ENCODE measurements around the gene PRDM1. TPM values are rescaled to one million over a fixed set of nuclear protein-coding genes. Genes with fewer than 3 reads are reported as not detected.

The PRDM1 gene
- 1.8 TPM for total RNA-seq
- 4.0 TPM for polyA plus RNA-seq
- long read RNA-seq, donor 1: 0 reads
- long read RNA-seq, donor 2: 0 reads
- long read RNA-seq, donor 3: 0 reads
- long read RNA-seq, donor 4: 0 reads
- long read RNA-seq, donor 5: 0 reads
- long read RNA-seq, donor 6, full-length matches to known transcripts: 1 of 1 reads
- long read RNA-seq, donor 6, partial matches to known transcripts: 0 of 1 reads
- long read RNA-seq, donor 6, other reads (novel, unspliced or antisense): 0 of 1 reads
- long read RNA-seq, donor 7: 0 reads
- long read RNA-seq, donor 8: 0 reads
- long read RNA-seq, donor 9: 0 reads
- long read RNA-seq, donor 10: 0 reads

DNA sequence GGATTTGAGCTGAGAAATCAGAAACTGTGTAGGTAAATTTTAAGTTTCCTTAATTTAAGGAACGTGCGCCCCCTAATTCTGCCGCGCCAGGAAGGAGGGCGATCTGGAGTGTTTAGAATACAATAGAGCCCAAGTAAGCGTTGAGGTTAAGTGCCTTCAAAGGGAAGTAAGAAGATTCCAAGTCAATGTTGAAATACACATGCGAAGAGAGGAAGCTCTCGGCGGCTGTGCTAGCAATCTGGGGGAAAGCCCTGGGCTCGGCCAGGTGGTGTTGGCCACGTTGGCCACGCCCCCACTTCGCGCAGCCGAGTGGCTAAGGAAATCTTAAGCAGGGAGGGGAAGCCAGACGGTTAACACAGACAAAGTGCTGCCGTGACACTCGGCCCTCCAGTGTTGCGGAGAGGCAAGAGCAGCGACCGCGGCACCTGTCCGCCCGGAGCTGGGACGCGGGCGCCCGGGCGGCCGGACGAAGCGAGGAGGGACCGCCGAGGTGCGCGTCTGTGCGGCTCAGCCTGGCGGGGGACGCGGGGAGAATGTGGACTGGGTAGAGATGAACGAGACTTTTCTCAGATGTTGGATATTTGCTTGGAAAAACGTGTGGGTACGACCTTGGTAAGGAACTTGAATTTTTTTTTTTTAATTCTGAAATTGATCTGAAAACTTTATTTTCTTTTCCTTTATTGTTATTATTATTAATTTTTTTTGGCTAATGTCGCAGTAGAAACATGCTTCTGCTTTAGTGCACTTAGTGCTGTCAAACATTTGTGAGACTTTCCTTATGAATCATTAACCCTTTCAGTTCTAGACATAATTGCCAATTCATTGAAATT, at the start of gene PRDM1:
Gene PRDM1, plus strand, starts transcription at position 353 of the 830 bp plus-strand sequence. Its CDS starts 218 bp downstream, at position 571.
- H3K4me1 ChIP-seq (ENCODE audit: control insufficient read depth in 2 of 2, insufficient read depth in 2 of 2, low read length in 2 of 2): peaks cover 12 to 28% of the 10 kb centered on the region in 2 donors
- no peaks in the 10 kb centered on the region for H3K9me3 ChIP-seq (ENCODE audit: control insufficient read depth in 2 of 2, insufficient read depth in 1 of 2, low read length in 1 of 2)
- peak within 1 kb of the TSS in 1 of 2 donors; percentile 49 for H3K27ac ChIP-seq (ENCODE audit: low read depth in 1 of 2, low read length in 1 of 2)
- WGBS: under 1% methylated on average over 44 of the region's 44 CpGs
- H3K36me3 ChIP-seq (ENCODE audit: control insufficient read depth in 2 of 2, insufficient read depth in 2 of 2, low read length in 1 of 2): no peaks in the 10 kb centered on the region
- DNase-seq (ENCODE audit: low read depth in 6 of 9, low spot score in 9 of 9): peak in 6 of 9 donors; percentile 28 to 79 (median 60)
- H3K4me3 ChIP-seq (ENCODE audit: low read length in 2 of 2): peak within 1 kb of the TSS in 1 of 2 donors; percentile 35
- peaks cover 49 to 64% of the 10 kb centered on the region in 2 donors for H3K27me3 ChIP-seq (ENCODE audit: control insufficient read depth in 2 of 2, insufficient read depth in 1 of 2, low read length in 1 of 2)

DNA sequence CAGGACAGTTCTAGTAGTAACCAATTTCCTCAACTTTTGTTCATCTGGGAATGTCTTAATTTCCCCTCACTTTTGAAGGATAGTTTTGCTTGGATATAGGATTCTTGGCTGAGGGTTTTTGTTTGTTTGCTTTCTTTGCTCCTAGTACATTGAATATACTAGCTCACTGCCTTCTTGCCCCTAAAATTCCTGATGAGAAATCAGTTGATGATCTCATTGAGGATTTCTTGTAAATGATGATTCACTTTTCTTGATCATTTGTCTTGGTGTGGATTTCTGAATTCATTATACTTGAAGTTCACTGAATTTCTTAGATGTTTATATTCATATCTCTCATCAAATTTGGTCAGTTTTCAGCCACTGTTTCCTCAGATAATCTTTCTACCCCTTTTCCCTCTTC, 49.1 kb upstream of the PRDM1 start:
- H3K9me3 ChIP-seq (ENCODE audit: control insufficient read depth in 2 of 2, insufficient read depth in 1 of 2, low read length in 1 of 2): peaks cover 0 to 6% of the 10 kb centered on the region in 2 donors
- H3K27me3 ChIP-seq (ENCODE audit: control insufficient read depth in 2 of 2, insufficient read depth in 1 of 2, low read length in 1 of 2): no peaks in the 10 kb centered on the region
- H3K4me1 ChIP-seq (ENCODE audit: control insufficient read depth in 2 of 2, insufficient read depth in 2 of 2, low read length in 2 of 2): no peaks in the 10 kb centered on the region
- H3K4me3 ChIP-seq (ENCODE audit: low read length in 2 of 2): no peak overlapping the region
- no peaks in the 10 kb centered on the region for H3K36me3 ChIP-seq (ENCODE audit: control insufficient read depth in 2 of 2, insufficient read depth in 2 of 2, low read length in 1 of 2)
- no peak overlapping the region for H3K27ac ChIP-seq (ENCODE audit: low read depth in 1 of 2, low read length in 1 of 2)
- DNase-seq (ENCODE audit: low read depth in 6 of 9, low spot score in 9 of 9): no peak

- Histone ChIP-seq H3K4me3 (ENCODE audit: low read length in 2 of 2) (no peak overlapping the region), H3K27ac (ENCODE audit: low read depth in 1 of 2, low read length in 1 of 2) (no peak overlapping the region), H3K9me3 (ENCODE audit: control insufficient read depth in 2 of 2, insufficient read depth in 1 of 2, low read length in 1 of 2) (peaks cover 0 to 6% of the 10 kb centered on the region in 2 donors), H3K27me3 (ENCODE audit: control insufficient read depth in 2 of 2, insufficient read depth in 1 of 2, low read length in 1 of 2) (no peaks in the 10 kb centered on the region), H3K36me3 (ENCODE audit: control insufficient read depth in 2 of 2, insufficient read depth in 2 of 2, low read length in 1 of 2) (no peaks in the 10 kb centered on the region), H3K4me1 (ENCODE audit: control insufficient read depth in 2 of 2, insufficient read depth in 2 of 2, low read length in 2 of 2) (no peaks in the 10 kb centered on the region)
- DNase-seq (ENCODE audit: low read depth in 6 of 9, low spot score in 9 of 9): no peak
- WGBS: 90% methylated on average over 6 of the region's 6 CpGs
Observed at GRCh38 chr6:106039897-106040592, 46.1 kb upstream of the PRDM1 start.

- no peak overlapping the region for H3K27ac ChIP-seq (ENCODE audit: low read depth in 1 of 2, low read length in 1 of 2)
- H3K9me3 ChIP-seq (ENCODE audit: control insufficient read depth in 2 of 2, insufficient read depth in 1 of 2, low read length in 1 of 2): no peaks in the 10 kb centered on the region
- peaks cover 0 to 2% of the 10 kb centered on the region in 2 donors for H3K4me1 ChIP-seq (ENCODE audit: control insufficient read depth in 2 of 2, insufficient read depth in 2 of 2, low read length in 2 of 2)
- H3K27me3 ChIP-seq (ENCODE audit: control insufficient read depth in 2 of 2, insufficient read depth in 1 of 2, low read length in 1 of 2): no peaks in the 10 kb centered on the region
- no peak for DNase-seq (ENCODE audit: low read depth in 6 of 9, low spot score in 9 of 9)
- H3K36me3 ChIP-seq (ENCODE audit: control insufficient read depth in 2 of 2, insufficient read depth in 2 of 2, low read length in 1 of 2): no peaks in the 10 kb centered on the region
- no peak overlapping the region for H3K4me3 ChIP-seq (ENCODE audit: low read length in 2 of 2)
- WGBS: 98% methylated on average over 1 of the region's 1 CpG
Observed at GRCh38 chr6:106044151-106044550, 42.0 kb upstream of the PRDM1 start.

GRCh38 chr6:106045077-106045476, 41.1 kb upstream of the PRDM1 start:
- Histone ChIP-seq H3K36me3 (ENCODE audit: control insufficient read depth in 2 of 2, insufficient read depth in 2 of 2, low read length in 1 of 2) (no peaks in the 10 kb centered on the region), H3K4me1 (ENCODE audit: control insufficient read depth in 2 of 2, insufficient read depth in 2 of 2, low read length in 2 of 2) (peaks cover 0 to 2% of the 10 kb centered on the region in 2 donors), H3K4me3 (ENCODE audit: low read length in 2 of 2) (no peak overlapping the region), H3K27me3 (ENCODE audit: control insufficient read depth in 2 of 2, insufficient read depth in 1 of 2, low read length in 1 of 2) (no peaks in the 10 kb centered on the region), H3K27ac (ENCODE audit: low read depth in 1 of 2, low read length in 1 of 2) (no peak overlapping the region), H3K9me3 (ENCODE audit: control insufficient read depth in 2 of 2, insufficient read depth in 1 of 2, low read length in 1 of 2) (no peaks in the 10 kb centered on the region)
- WGBS: 98% methylated on average over 2 of the region's 2 CpGs
- DNase-seq (ENCODE audit: low read depth in 6 of 9, low spot score in 9 of 9): no peak

GRCh38 chr6:106046116-106046853, 39.9 kb upstream of the PRDM1 start:
- peaks cover 0 to 2% of the 10 kb centered on the region in 2 donors for H3K4me1 ChIP-seq (ENCODE audit: control insufficient read depth in 2 of 2, insufficient read depth in 2 of 2, low read length in 2 of 2)
- H3K36me3 ChIP-seq (ENCODE audit: control insufficient read depth in 2 of 2, insufficient read depth in 2 of 2, low read length in 1 of 2): no peaks in the 10 kb centered on the region
- no peak for DNase-seq (ENCODE audit: low read depth in 6 of 9, low spot score in 9 of 9)
- 88% methylated on average over 10 of the region's 10 CpGs for WGBS
- no peaks in the 10 kb centered on the region for H3K9me3 ChIP-seq (ENCODE audit: control insufficient read depth in 2 of 2, insufficient read depth in 1 of 2, low read length in 1 of 2)
- no peaks in the 10 kb centered on the region for H3K27me3 ChIP-seq (ENCODE audit: control insufficient read depth in 2 of 2, insufficient read depth in 1 of 2, low read length in 1 of 2)
- H3K4me3 ChIP-seq (ENCODE audit: low read length in 2 of 2): no peak overlapping the region
- H3K27ac ChIP-seq (ENCODE audit: low read depth in 1 of 2, low read length in 1 of 2): no peak overlapping the region

DNA sequence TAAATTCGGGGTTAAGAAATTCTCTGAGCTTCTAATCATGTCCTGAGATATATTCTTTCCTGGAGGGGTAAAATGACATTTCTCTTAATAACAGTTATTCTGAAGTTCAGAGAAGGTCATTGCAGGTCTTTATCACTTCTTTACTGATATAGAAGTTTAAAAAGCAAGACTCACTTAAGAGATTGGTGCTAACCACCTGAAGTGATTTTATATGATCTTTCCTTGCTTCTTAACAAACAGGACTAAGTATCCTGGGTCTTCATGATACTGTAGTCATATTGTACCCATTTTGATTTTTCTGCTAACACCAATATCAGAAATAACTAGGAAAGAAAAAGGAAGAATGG, 39.3 kb upstream of the PRDM1 start:
- Histone ChIP-seq H3K9me3 (ENCODE audit: control insufficient read depth in 2 of 2, insufficient read depth in 1 of 2, low read length in 1 of 2) (no peaks in the 10 kb centered on the region), H3K36me3 (ENCODE audit: control insufficient read depth in 2 of 2, insufficient read depth in 2 of 2, low read length in 1 of 2) (no peaks in the 10 kb centered on the region), H3K4me1 (ENCODE audit: control insufficient read depth in 2 of 2, insufficient read depth in 2 of 2, low read length in 2 of 2) (peaks cover 0 to 2% of the 10 kb centered on the region in 2 donors), H3K4me3 (ENCODE audit: low read length in 2 of 2) (no peak overlapping the region), H3K27me3 (ENCODE audit: control insufficient read depth in 2 of 2, insufficient read depth in 1 of 2, low read length in 1 of 2) (no peaks in the 10 kb centered on the region), H3K27ac (ENCODE audit: low read depth in 1 of 2, low read length in 1 of 2) (no peak overlapping the region)
- WGBS: 94% methylated on average over 1 of the region's 1 CpG
- DNase-seq (ENCODE audit: low read depth in 6 of 9, low spot score in 9 of 9): no peak

- no peak for DNase-seq (ENCODE audit: low read depth in 6 of 9, low spot score in 9 of 9)
- Histone ChIP-seq H3K4me1 (ENCODE audit: control insufficient read depth in 2 of 2, insufficient read depth in 2 of 2, low read length in 2 of 2) (peaks cover 0 to 2% of the 10 kb centered on the region in 2 donors), H3K27me3 (ENCODE audit: control insufficient read depth in 2 of 2, insufficient read depth in 1 of 2, low read length in 1 of 2) (no peaks in the 10 kb centered on the region), H3K36me3 (ENCODE audit: control insufficient read depth in 2 of 2, insufficient read depth in 2 of 2, low read length in 1 of 2) (no peaks in the 10 kb centered on the region), H3K27ac (ENCODE audit: low read depth in 1 of 2, low read length in 1 of 2) (no peak overlapping the region), H3K9me3 (ENCODE audit: control insufficient read depth in 2 of 2, insufficient read depth in 1 of 2, low read length in 1 of 2) (no peaks in the 10 kb centered on the region), H3K4me3 (ENCODE audit: low read length in 2 of 2) (no peak overlapping the region)
- WGBS: 95% methylated on average over 2 of the region's 2 CpGs
Observed at GRCh38 chr6:106048336-106048735, 37.8 kb upstream of the PRDM1 start.

All from thymus (tissue), 14 donors.